Astrocyte of the spinal cord (primary cell): Measurements from ENCODE around the gene GNS.
A peak's percentile ranks its signal among the peaks of the same experiment; 100 is the strongest.

Experiments
- DNase-seq: peaks from one replicate; pipeline ENCODE4 v3.0.0; 2011; ENCODE audit warnings: low read depth, low spot score
- H3K4me3 ChIP-seq: 2 replicates; pipeline ENCODE4 v1.5.1; 2011; ENCODE audit warnings: low read depth, mild to moderate bottlenecking, low read length, moderate library complexity
- in situ Hi-C: cut with HindIII; loops from 2 replicates; pipeline ENCODE4 v1.10.0; 2017; ENCODE audit warnings: low sequenced_read_pairs
- TF ChIP-seq, protein P1 (sequence below): IDR thresholded peaks from 2 replicates; pipeline ENCODE4 v1.5.1; 2012; ENCODE audit warnings: low read depth, mild to moderate bottlenecking, low read length, inconsistent platforms

The GNS gene

DNA sequence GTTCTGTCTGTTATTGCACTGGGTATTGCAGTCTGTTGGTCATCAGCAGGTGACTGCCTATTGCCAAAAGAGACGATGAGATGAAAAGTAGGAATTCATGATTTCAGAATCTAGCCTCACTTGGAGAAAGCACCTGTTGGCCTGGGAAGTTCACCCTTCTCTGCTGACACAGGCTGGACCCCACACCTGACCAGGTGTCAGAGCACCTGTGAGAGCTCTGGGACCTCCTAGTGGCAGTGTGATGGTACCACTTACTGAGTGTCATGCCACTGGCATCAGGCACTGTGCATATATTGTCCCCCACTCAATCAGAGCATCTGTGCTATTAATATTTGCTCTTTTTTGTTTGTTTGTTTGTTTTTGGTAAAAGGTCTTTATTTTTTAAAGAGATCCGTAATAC is 81.0 kb downstream of the GNS start:
- no peak overlapping the region for H3K4me3 ChIP-seq
- no peak for DNase-seq
- in situ Hi-C loops = no loop called here
- TF ChIP-seq, protein P1, sequence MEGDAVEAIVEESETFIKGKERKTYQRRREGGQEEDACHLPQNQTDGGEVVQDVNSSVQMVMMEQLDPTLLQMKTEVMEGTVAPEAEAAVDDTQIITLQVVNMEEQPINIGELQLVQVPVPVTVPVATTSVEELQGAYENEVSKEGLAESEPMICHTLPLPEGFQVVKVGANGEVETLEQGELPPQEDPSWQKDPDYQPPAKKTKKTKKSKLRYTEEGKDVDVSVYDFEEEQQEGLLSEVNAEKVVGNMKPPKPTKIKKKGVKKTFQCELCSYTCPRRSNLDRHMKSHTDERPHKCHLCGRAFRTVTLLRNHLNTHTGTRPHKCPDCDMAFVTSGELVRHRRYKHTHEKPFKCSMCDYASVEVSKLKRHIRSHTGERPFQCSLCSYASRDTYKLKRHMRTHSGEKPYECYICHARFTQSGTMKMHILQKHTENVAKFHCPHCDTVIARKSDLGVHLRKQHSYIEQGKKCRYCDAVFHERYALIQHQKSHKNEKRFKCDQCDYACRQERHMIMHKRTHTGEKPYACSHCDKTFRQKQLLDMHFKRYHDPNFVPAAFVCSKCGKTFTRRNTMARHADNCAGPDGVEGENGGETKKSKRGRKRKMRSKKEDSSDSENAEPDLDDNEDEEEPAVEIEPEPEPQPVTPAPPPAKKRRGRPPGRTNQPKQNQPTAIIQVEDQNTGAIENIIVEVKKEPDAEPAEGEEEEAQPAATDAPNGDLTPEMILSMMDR = no peak

DNA sequence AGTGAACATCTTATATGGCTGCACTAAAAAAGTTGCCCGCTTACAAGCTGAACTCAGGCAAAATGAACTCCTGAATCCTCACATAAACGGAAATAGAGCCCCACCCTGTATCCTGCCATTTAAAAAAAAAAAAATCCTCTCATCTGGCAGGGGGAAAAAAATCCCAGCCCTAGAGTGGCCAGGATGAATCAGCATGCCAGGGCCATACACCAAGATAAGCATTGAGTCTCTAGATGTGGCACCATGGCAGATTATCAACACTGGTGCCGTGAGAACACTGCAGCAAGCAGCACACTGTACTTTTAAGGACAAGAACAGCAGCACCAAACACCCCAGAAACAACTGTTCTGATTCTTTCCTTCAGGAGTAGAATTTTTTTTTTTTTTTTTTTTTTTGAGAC is 83.4 kb downstream of the GNS start:
- H3K4me3 ChIP-seq = no peak overlapping the region
- TF ChIP-seq, protein P1 = no peak
- in situ Hi-C loops = no loop called here
- DNase-seq = peak; percentile 63

DNA sequence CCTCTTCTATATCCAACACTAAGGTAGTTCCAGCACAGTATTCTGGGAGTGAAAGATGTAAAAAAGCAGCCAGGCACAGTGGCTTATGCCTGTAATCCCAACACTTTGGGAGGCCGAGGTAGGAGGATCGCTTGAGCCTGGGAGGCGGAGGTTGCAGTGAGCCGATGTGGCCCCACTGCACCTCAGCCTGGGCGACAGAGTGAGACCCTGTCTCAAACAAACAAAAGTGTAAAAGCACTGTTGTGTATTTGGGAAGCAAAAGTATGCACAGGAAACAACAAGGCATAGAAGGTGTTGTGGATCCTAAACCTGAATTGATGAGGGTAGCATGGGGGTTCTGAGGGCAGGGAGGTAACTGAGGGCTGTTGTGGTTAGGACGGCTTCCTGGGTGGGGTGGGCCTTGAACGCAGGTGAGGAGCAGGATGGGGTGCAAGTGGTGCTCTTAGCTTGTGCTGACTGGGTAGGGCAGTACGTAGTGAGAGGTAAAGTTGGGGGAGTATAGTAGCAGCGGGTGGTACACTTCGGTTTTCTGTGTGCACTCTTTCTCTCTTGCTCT is 84.8 kb downstream of the GNS start:
- no peak for DNase-seq
- in situ Hi-C loops = no loop called here
- H3K4me3 ChIP-seq = no peak overlapping the region
- TF ChIP-seq, protein P1 = no peak

DNA sequence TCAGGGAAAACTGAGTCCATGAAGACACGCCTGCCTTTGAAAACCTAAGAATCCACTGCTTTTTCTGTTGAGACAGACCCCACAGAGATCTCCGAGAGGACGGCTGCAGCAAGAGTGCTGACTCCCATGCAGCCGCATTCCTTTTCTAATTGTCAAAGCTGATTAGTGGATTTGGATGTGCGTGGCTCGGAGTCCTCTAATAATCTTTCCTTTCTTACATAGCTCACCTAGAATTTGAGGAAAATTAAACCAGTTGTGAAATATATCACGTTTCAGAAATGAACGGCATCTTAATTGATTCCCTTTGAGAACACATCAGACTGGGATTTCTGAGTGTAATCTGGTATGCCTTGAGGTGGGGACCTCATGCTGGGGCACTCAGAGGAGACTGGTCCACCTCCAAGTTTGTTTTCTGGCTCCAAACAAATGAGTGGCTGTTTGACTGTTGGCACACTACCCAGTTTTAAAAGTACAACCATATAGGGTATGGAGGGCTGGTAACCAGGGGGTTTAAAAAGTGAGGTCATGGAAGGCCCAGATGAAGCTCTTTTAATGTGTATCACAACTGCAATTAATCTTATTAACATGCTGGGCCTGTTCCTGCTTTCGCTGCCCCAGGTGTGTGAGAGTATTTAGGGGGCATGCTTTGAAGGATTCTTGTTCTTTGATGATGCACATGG is 85.6 kb downstream of the GNS start:
- in situ Hi-C loops = no loop called here
- no peak overlapping the region for H3K4me3 ChIP-seq
- DNase-seq = peak; percentile 83
- TF ChIP-seq, protein P1 = no peak

DNA sequence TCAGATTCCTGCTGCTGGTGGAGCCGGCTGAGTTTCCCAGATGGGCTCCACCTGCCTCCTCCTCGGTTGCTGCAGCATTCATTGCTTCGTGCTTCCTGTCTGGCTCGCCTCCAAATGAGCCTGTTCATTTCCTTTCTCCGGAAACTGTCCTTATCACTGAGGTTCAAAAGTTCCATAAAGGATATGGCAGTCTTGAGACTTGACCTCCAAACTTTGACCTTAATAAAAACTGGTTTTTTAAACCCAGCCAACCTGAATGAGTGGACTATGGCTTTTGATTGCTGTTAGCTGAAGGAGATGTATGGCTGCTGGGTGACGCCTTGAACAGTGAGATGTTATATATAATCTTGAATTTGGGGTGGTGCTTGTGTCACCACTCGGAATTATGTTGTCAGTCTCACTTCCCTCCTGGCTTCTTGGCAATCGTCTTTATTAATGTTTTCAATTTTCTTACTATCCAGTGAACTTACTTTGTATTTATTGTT is 86.2 kb downstream of the GNS start:
- TF ChIP-seq, protein P1 = no peak
- peak; percentile 29 for DNase-seq
- no peak overlapping the region for H3K4me3 ChIP-seq
- in situ Hi-C loops = no loop called here

DNA sequence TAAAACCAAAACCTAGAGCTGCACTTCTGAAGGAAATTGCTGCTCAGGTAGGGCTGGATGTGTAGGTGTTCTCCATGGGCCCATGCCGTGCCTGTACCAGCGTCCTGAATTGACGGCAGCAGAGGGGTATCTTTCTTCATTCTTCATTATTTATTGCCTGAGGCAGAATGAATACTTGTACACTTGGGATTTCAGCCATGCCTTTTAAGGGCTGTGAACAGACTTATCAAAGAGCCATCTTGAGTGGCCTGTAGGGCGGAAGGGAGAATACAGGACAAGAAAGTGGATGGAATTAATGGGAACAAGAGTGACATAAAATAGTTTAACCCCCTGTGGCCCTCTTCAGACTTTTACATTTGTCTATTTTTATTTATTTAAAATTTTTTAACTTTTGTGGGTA is 87.5 kb downstream of the GNS start:
- no peak overlapping the region for H3K4me3 ChIP-seq
- no peak for DNase-seq
- in situ Hi-C loops = no loop called here
- TF ChIP-seq, protein P1 = no peak
